ENCODE data around the gene DAB2IP.

GRCh38 chr9:121767171-121767769 lies 115.8 kb downstream of the DAB2IP start:
- TF ChIP-seq EZH2phosphoT487 (IDR thresholded peaks at IDR 0.05) (no peak), CTCF (IDR thresholded peaks at IDR 0.05) (no peak), EZH2 (IDR thresholded peaks at IDR 0.05) (no peak)

Measured in neural progenitor cell (in vitro differentiated cells).